COLO668 (cell line): ENCODE measurements around the gene CYTH4.

Source experiments
- DNase-seq: peaks from one replicate; lab custom pipeline; 2025; ENCODE audit not compliant: unreplicated experiment; lab: John Stamatoyannopoulos, UW

The CYTH4 gene

GRCh38 chr22:37308385-37309200 is 26.3 kb downstream of the CYTH4 start:
- no peak for DNase-seq

GRCh38 chr22:37309211-37310074 is 27.1 kb downstream of the CYTH4 start:
- DNase-seq, result no peak

GRCh38 chr22:37310075-37310606 is 27.8 kb downstream of the CYTH4 start:
- no peak for DNase-seq

GRCh38 chr22:37310815-37311595 is 28.7 kb downstream of the CYTH4 start:
- no peak for DNase-seq

GRCh38 chr22:37311761-37312312 is 29.5 kb downstream of the CYTH4 start:
- DNase-seq, result no peak

- no peak for DNase-seq
These were observed 30.4 kb downstream of the CYTH4 start for GRCh38 chr22:37312549-37313183.

- DNase-seq, result no peak
These were observed 31.3 kb downstream of the CYTH4 start for GRCh38 chr22:37313376-37314314.

- DNase-seq, result no peak
These were observed 32.2 kb downstream of the CYTH4 start for GRCh38 chr22:37314315-37315074.

- no peak for DNase-seq
These were observed 34.1 kb downstream of the CYTH4 start for GRCh38 chr22:37316405-37316804.

- peak; percentile 57 for DNase-seq
These were observed 34.6 kb downstream of the CYTH4 start for GRCh38 chr22:37316875-37317371.

GRCh38 chr22:37317698-37318210 is 35.4 kb downstream of the CYTH4 start:
- DNase-seq, result no peak

- no peak for DNase-seq
These were observed 36.2 kb downstream of the CYTH4 start for GRCh38 chr22:37318364-37319109.

GRCh38 chr22:37319469-37319868 is 37.2 kb downstream of the CYTH4 start:
- DNase-seq, result no peak

- no peak for DNase-seq
These were observed 38.7 kb downstream of the CYTH4 start for GRCh38 chr22:37320726-37321677.

GRCh38 chr22:37324340-37325038 is 42.2 kb downstream of the CYTH4 start:
- DNase-seq, result no peak

- DNase-seq, result no peak
These were observed 42.7 kb downstream of the CYTH4 start for GRCh38 chr22:37325039-37325395.
